ENCODE data around the gene SYCP2.

The SYCP2 gene

GRCh38 chr20:59908855-59909254 lies 24.6 kb downstream of the SYCP2 start:
- Histone ChIP-seq H3F3A (ENCODE audit: insufficient read depth) (no peaks in the 10 kb centered on the region), H3K9ac (ENCODE audit: low read length) (no peak overlapping the region), H3K27me3 (ENCODE audit: low read length) (no peaks in the 10 kb centered on the region), H3K4me3 (ENCODE audit: insufficient read depth, low read length, poor library complexity, severe bottlenecking) (no peak overlapping the region), H2AFZ (ENCODE audit: low read depth, low read length, severe bottlenecking) (no peak overlapping the region), H3K9me2 (replicated peaks; ENCODE audit: insufficient read depth, low read length) (no peaks in the 10 kb centered on the region), H3K27ac (ENCODE audit: low read depth, low read length) (no peak overlapping the region), H4K20me1 (ENCODE audit: low read depth, low read length) (no peaks in the 10 kb centered on the region), H3K4me2 (ENCODE audit: low read depth, low read length, poor library complexity, severe bottlenecking) (no peak overlapping the region), H3K9me3 (ENCODE audit: insufficient read depth, low read length) (no peaks in the 10 kb centered on the region), H3K79me2 (ENCODE audit: insufficient read depth, low read length) (no peaks in the 10 kb centered on the region), H3K36me3 (ENCODE audit: low read length) (no peaks in the 10 kb centered on the region)
- TF ChIP-seq EZH2phosphoT487 (conservative IDR thresholded peaks at IDR 0.05; ENCODE audit: low read length) (no peak), CTCF (IDR thresholded peaks at IDR 0.05; ENCODE audit: insufficient read depth, low read length, poor library complexity, severe bottlenecking) (no peak)

GRCh38 chr20:59903621-59904020 lies 29.8 kb downstream of the SYCP2 start:
- no peak for TF ChIP-seq CTCF (IDR thresholded peaks at IDR 0.05; ENCODE audit: insufficient read depth, low read length, poor library complexity, severe bottlenecking)
- TF ChIP-seq EZH2phosphoT487 (conservative IDR thresholded peaks at IDR 0.05; ENCODE audit: low read length): no peak
- H3K27me3 ChIP-seq (ENCODE audit: low read length): no peaks in the 10 kb centered on the region
- H4K20me1 ChIP-seq (ENCODE audit: low read depth, low read length): no peaks in the 10 kb centered on the region
- no peaks in the 10 kb centered on the region for H3K9me2 ChIP-seq (replicated peaks; ENCODE audit: insufficient read depth, low read length)
- no peak overlapping the region for H3K27ac ChIP-seq (ENCODE audit: low read depth, low read length)
- no peak overlapping the region for H3K4me3 ChIP-seq (ENCODE audit: insufficient read depth, low read length, poor library complexity, severe bottlenecking)
- no peaks in the 10 kb centered on the region for H3F3A ChIP-seq (ENCODE audit: insufficient read depth)
- no peaks in the 10 kb centered on the region for H3K9me3 ChIP-seq (ENCODE audit: insufficient read depth, low read length)
- no peaks in the 10 kb centered on the region for H3K36me3 ChIP-seq (ENCODE audit: low read length)
- no peak overlapping the region for H3K9ac ChIP-seq (ENCODE audit: low read length)
- H2AFZ ChIP-seq (ENCODE audit: low read depth, low read length, severe bottlenecking): no peak overlapping the region
- no peaks in the 10 kb centered on the region for H3K79me2 ChIP-seq (ENCODE audit: insufficient read depth, low read length)
- H3K4me2 ChIP-seq (ENCODE audit: low read depth, low read length, poor library complexity, severe bottlenecking): no peak overlapping the region

GRCh38 chr20:59902470-59902869 lies 31.0 kb downstream of the SYCP2 start:
- TF ChIP-seq CTCF (IDR thresholded peaks at IDR 0.05; ENCODE audit: insufficient read depth, low read length, poor library complexity, severe bottlenecking): no peak
- no peak for TF ChIP-seq EZH2phosphoT487 (conservative IDR thresholded peaks at IDR 0.05; ENCODE audit: low read length)
- Histone ChIP-seq H4K20me1 (ENCODE audit: low read depth, low read length) (no peaks in the 10 kb centered on the region), H3F3A (ENCODE audit: insufficient read depth) (no peaks in the 10 kb centered on the region), H3K9me3 (ENCODE audit: insufficient read depth, low read length) (no peaks in the 10 kb centered on the region), H3K4me3 (ENCODE audit: insufficient read depth, low read length, poor library complexity, severe bottlenecking) (no peak overlapping the region), H3K79me2 (ENCODE audit: insufficient read depth, low read length) (no peaks in the 10 kb centered on the region), H3K36me3 (ENCODE audit: low read length) (no peaks in the 10 kb centered on the region), H2AFZ (ENCODE audit: low read depth, low read length, severe bottlenecking) (no peak overlapping the region), H3K9ac (ENCODE audit: low read length) (no peak overlapping the region), H3K4me2 (ENCODE audit: low read depth, low read length, poor library complexity, severe bottlenecking) (no peak overlapping the region), H3K27ac (ENCODE audit: low read depth, low read length) (no peak overlapping the region), H3K27me3 (ENCODE audit: low read length) (no peaks in the 10 kb centered on the region), H3K9me2 (replicated peaks; ENCODE audit: insufficient read depth, low read length) (no peaks in the 10 kb centered on the region)

Measured in SU-DHL-6 (cell line).